Measurements from ENCODE around the gene GAP43.

GAP43 gene

GRCh38 chr3:115627180-115628074 lies 4.1 kb downstream of the GAP43 start:
- DNase-seq = no peak

GRCh38 chr3:115628075-115628412 lies 4.7 kb downstream of the GAP43 start:
- DNase-seq = no peak

- no peak for DNase-seq
Observed at GRCh38 chr3:115630850-115631249, 7.5 kb downstream of the GAP43 start.

GRCh38 chr3:115632026-115632425 lies 8.7 kb downstream of the GAP43 start:
- no peak for DNase-seq

GRCh38 chr3:115633467-115633866 lies 10.2 kb downstream of the GAP43 start:
- no peak for DNase-seq

GRCh38 chr3:115634052-115634451 lies 10.7 kb downstream of the GAP43 start:
- DNase-seq = no peak

- no peak for DNase-seq
Observed at GRCh38 chr3:115635406-115635805, 12.1 kb downstream of the GAP43 start.

GRCh38 chr3:115638241-115638640 lies 14.9 kb downstream of the GAP43 start:
- DNase-seq = no peak

- no peak for DNase-seq
Observed at GRCh38 chr3:115638991-115639390, 15.7 kb downstream of the GAP43 start.

GRCh38 chr3:115644391-115644790 lies 21.1 kb downstream of the GAP43 start:
- no peak for DNase-seq

GRCh38 chr3:115646027-115646690 lies 22.8 kb downstream of the GAP43 start:
- DNase-seq = no peak

GRCh38 chr3:115648559-115648958 lies 25.2 kb downstream of the GAP43 start:
- no peak for DNase-seq

GRCh38 chr3:115651087-115651486 lies 27.8 kb downstream of the GAP43 start:
- no peak for DNase-seq

- no peak for DNase-seq
Observed at GRCh38 chr3:115651599-115651998, 28.3 kb downstream of the GAP43 start.

GRCh38 chr3:115652738-115653137 lies 29.4 kb downstream of the GAP43 start:
- no peak for DNase-seq

GRCh38 chr3:115655761-115656282 lies 32.5 kb downstream of the GAP43 start:
- DNase-seq = no peak

GRCh38 chr3:115657168-115657567 lies 33.9 kb downstream of the GAP43 start:
- DNase-seq = no peak

GRCh38 chr3:115658032-115658336 lies 34.7 kb downstream of the GAP43 start:
- no peak for DNase-seq

- peak; percentile 39 for DNase-seq
Observed at GRCh38 chr3:115658337-115659181, 35.2 kb downstream of the GAP43 start.

- no peak for DNase-seq
Observed at GRCh38 chr3:115659253-115660220, 36.2 kb downstream of the GAP43 start.

- DNase-seq = no peak
Observed at GRCh38 chr3:115660646-115661337, 37.5 kb downstream of the GAP43 start.

Measured in effector CD8-positive, alpha-beta T cell (primary cell).